Epithelial cell of esophagus (primary cell): Measurements from ENCODE around the gene RAB31.

Source experiments
- DNase-seq: peaks from one replicate; pipeline ENCODE4 v3.0.0; 2010; ENCODE audit warnings: low read depth
- H3K4me3 ChIP-seq: 2 replicates; pipeline ENCODE4 v1.5.1; 2011; ENCODE audit warnings: mild to moderate bottlenecking, low read length, control low read depth
- TF ChIP-seq, protein P1 (sequence below): IDR thresholded peaks from 2 replicates; pipeline ENCODE4 v1.5.1; 2011; ENCODE audit warnings: low read depth, mild to moderate bottlenecking, low read length, control low read depth, inconsistent platforms; ENCODE audit not compliant: insufficient read depth; ENCODE audit errors: missing control alignments

RAB31 gene

GRCh38 chr18:9878783-9879242 is 170.7 kb downstream of the RAB31 start:
- no peak for DNase-seq
- no peak overlapping the region for H3K4me3 ChIP-seq
- TF ChIP-seq, protein P1, sequence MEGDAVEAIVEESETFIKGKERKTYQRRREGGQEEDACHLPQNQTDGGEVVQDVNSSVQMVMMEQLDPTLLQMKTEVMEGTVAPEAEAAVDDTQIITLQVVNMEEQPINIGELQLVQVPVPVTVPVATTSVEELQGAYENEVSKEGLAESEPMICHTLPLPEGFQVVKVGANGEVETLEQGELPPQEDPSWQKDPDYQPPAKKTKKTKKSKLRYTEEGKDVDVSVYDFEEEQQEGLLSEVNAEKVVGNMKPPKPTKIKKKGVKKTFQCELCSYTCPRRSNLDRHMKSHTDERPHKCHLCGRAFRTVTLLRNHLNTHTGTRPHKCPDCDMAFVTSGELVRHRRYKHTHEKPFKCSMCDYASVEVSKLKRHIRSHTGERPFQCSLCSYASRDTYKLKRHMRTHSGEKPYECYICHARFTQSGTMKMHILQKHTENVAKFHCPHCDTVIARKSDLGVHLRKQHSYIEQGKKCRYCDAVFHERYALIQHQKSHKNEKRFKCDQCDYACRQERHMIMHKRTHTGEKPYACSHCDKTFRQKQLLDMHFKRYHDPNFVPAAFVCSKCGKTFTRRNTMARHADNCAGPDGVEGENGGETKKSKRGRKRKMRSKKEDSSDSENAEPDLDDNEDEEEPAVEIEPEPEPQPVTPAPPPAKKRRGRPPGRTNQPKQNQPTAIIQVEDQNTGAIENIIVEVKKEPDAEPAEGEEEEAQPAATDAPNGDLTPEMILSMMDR: no peak

GRCh38 chr18:9884090-9884489 is 176.0 kb downstream of the RAB31 start:
- TF ChIP-seq, protein P1: no peak
- no peak for DNase-seq
- H3K4me3 ChIP-seq: no peak overlapping the region

DNA sequence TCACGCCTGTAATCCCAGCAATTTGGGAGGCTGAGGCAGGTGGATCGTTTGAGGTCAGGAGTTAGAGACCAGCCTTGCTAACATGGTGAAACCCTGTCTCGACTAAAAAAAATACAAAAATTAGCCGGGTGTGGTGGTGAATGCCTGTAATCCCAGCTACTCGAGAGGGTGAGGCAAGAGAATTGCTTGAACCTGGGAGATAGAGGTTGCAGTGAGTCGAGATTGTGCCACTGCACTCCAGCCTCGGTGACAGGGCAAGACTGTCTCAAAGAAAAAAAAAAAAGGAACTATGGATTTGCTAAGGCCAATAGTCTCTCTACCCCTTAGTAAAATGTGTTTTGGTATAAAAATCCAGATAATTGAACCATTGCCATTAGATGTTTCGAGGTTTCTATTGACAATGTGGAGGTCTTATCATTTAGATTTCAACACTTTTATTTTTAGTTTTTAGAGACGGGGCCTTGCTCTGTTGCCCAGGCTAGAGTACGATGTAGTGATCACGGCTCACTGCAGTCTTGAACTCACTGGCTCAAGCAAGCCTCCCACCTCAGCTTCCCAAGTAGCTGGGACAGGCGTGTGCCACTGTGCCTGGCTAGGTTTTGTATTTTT is 176.5 kb downstream of the RAB31 start:
- H3K4me3 ChIP-seq: no peak overlapping the region
- no peak for DNase-seq
- TF ChIP-seq, protein P1: no peak

DNA sequence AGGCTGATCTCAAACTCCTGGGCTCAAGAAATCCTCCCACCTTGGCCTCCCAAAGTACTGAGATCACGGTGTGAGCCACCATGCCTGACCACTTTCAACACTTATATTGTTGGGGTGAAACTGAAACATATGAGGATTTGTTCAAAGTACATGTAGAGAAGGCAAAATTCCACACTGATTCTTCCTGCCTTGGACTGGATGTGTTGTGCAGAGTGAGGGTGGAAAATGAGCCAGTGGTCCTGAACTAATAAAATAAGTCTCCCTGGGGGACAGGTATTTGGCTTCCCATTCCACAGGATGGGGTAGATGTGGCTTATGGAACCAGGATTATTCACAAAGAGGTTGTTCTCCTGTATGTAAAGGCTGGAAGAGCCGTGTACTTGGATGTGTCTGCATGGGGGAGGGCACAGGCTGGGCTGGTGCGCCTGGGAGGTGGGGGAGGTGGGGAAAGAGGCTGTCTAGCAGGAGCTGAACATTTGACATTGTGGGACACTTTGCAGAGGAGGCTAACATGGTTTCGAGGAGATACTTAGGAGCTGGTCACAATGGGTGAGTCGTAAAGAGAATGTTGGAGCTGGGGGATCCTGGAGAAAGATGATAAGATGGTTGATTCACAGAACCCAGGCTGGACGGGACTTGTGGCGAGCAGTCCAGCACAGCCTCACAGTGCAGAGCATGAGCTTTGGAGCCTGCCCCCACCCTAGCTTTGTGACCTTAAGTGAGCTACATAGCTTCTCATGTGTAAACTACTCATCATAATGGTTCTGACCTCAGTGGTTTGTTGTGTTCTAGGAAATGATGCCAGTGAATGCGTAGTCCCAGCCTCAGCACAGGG is 177.3 kb downstream of the RAB31 start, which contains the start of gene TXNDC2:
Gene TXNDC2 (plus strand): TSS at position 804 of the 835 bp plus-strand sequence. CDS start 708 bp downstream, outside the sequence.
- TF ChIP-seq, protein P1: no peak
- H3K4me3 ChIP-seq: no peak within 1 kb of the TSS
- no peak for DNase-seq

- no peak for DNase-seq
- H3K4me3 ChIP-seq: no peak overlapping the region
- TF ChIP-seq, protein P1: no peak
Measured at GRCh38 chr18:9886005-9886348, 177.9 kb downstream of the RAB31 start.

DNA sequence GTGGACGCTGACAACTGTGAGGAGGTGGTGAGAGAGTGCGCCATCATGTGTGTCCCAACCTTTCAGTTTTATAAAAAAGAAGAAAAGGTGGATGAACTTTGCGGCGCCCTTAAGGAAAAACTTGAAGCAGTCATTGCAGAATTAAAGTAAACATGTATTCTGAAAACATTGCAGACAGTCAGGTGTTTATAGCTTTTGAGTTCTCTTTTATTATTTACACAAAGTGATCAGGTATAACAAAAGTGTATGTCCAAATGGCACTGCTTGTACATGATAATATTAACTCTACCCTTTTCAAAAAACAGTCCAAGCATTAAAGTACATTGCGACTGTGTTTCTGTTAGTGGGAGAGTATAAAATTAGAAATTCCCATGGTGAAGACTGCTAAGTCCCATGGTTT is 179.9 kb downstream of the RAB31 start:
- no peak overlapping the region for H3K4me3 ChIP-seq
- TF ChIP-seq, protein P1: no peak
- no peak for DNase-seq
